NT2/D1 (cell line): ENCODE measurements around the gene DES.

Experiments
- DNase-seq: peaks from one replicate; pipeline ENCODE4 v3.0.0-alpha.2; 2011; ENCODE audit warnings: low read depth, low spot score
- H3K27me3 ChIP-seq: 2 replicates; pipeline ENCODE4 v1.6.0; 2011; ENCODE audit warnings: mild to moderate bottlenecking; ENCODE audit not compliant: insufficient read length, insufficient read depth
- H3K36me3 ChIP-seq: 2 replicates; pipeline ENCODE4 v1.6.1; 2011; ENCODE audit warnings: mild to moderate bottlenecking, low read length, mixed read lengths; ENCODE audit not compliant: insufficient read depth, insufficient read length
- H3K4me1 ChIP-seq: 2 replicates; pipeline ENCODE4 v1.5.1; 2011; ENCODE audit not compliant: insufficient read depth, insufficient read length
- H3K4me3 ChIP-seq: 2 replicates; pipeline ENCODE4 v1.5.1; 2011; ENCODE audit warnings: low read depth; ENCODE audit not compliant: insufficient read length
- H3K9ac ChIP-seq: 2 replicates; pipeline ENCODE4 v1.6.0; 2011; ENCODE audit warnings: low read depth; ENCODE audit not compliant: insufficient read length
- H3K9me3 ChIP-seq: 2 replicates; pipeline ENCODE4 v1.5.1; 2011; ENCODE audit warnings: mild to moderate bottlenecking, low read length; ENCODE audit not compliant: insufficient read depth
- SUZ12 ChIP-seq: IDR thresholded peaks from 2 replicates; pipeline ENCODE4 v1.6.1; 2011; ENCODE audit not compliant: insufficient read length, insufficient read depth; ENCODE audit errors: extremely low read depth
- YY1 ChIP-seq: IDR thresholded peaks from 2 replicates; pipeline ENCODE4 v1.6.1; 2011; ENCODE audit not compliant: insufficient read length, insufficient read depth
- ZNF274 ChIP-seq: IDR thresholded peaks from 2 replicates; pipeline ENCODE4 v1.6.1; 2011; ENCODE audit warnings: mild to moderate bottlenecking, low read depth, low read length

DES gene

DNA sequence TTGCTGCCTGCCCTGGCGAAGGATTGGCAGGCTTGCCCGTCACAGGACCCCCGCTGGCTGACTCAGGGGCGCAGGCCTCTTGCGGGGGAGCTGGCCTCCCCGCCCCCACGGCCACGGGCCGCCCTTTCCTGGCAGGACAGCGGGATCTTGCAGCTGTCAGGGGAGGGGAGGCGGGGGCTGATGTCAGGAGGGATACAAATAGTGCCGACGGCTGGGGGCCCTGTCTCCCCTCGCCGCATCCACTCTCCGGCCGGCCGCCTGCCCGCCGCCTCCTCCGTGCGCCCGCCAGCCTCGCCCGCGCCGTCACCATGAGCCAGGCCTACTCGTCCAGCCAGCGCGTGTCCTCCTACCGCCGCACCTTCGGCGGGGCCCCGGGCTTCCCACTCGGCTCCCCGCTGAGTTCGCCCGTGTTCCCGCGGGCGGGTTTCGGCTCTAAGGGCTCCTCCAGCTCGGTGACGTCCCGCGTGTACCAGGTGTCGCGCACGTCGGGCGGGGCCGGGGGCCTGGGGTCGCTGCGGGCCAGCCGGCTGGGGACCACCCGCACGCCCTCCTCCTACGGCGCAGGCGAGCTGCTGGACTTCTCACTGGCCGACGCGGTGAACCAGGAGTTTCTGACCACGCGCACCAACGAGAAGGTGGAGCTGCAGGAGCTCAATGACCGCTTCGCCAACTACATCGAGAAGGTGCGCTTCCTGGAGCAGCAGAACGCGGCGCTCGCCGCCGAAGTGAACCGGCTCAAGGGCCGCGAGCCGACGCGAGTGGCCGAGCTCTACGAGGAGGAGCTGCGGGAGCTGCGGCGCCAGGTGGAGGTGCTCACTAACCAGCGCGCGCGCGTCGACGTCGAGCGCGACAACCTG is at the start of gene DES:
Gene DES, plus strand, starts transcription at position 223 of the 857 bp plus-strand sequence. Its CDS starts 86 bp downstream, at position 309.
- H3K4me3 ChIP-seq: no peak within 1 kb of the TSS

DNA sequence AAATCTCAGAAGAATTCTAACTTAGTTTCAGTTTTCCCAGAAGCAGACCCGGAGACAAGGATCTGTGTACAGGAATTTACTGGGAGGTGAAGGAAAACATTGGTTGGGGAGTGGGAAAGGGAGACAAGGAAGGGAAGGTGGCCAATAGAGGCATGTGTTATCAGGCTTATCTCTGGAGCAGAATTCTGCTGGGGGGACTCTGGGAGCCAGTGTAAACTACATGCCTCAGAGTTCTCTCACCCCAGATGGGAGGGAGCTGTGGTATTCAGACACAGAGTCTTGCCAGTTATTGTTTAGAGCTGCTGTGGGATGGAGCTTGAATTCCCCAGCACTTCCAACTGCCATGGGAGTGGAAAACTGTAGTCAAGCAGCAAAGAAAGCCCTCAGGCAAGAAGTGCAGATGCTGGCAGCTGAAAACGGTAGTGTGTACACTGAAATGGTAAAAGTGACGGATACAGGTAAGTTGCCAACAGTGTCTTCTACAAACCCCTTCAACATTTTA is 49.4 kb upstream of the DES start:
- no peak for DNase-seq
- no peaks in the 10 kb centered on the region for H3K27me3 ChIP-seq
- H3K9ac ChIP-seq: no peak overlapping the region
- no peaks in the 10 kb centered on the region for H3K9me3 ChIP-seq
- peaks cover 4% of the 10 kb centered on the region for H3K4me1 ChIP-seq
- no peak overlapping the region for H3K4me3 ChIP-seq
- TF ChIP-seq ZNF274 (no peak), YY1 (no peak), SUZ12 (no peak)
- peaks cover 2% of the 10 kb centered on the region for H3K36me3 ChIP-seq

More for the DNA sequence above, at the start of gene DES:
- TF ChIP-seq ZNF274 (no peak), YY1 (no peak)
- no peaks in the 10 kb centered on the region for H3K27me3 ChIP-seq
- peaks cover 17% of the 10 kb centered on the region for H3K4me1 ChIP-seq
- peak within 1 kb of the TSS; percentile 12 for H3K9ac ChIP-seq
- H3K9me3 ChIP-seq: peaks cover under 1% of the 10 kb centered on the region; the same call in 1 of the 2 replicates
- no peak for DNase-seq
- no peaks in the 10 kb centered on the region for H3K36me3 ChIP-seq

DNA sequence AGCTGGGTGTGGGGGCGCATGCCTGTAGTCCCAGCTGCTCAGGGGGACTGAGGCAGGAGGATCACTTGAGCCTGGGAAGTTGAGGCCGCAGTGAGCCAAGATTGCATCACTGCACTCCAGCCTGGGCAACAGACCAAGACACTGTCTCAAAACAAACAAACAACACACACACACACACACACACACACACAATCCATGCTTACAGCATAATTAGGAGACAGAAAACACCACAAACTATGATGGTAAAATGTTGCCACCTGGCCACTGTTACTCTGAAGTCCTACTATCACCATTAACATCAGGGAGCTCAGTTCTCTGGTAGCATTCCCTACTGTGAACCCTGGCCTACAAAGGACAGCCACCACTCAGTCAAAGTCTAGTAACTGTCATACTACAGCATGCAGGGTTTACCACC is 48.7 kb upstream of the DES start:
- H3K4me3 ChIP-seq: no peak overlapping the region
- no peak for DNase-seq
- H3K4me1 ChIP-seq: peaks cover 4% of the 10 kb centered on the region
- no peaks in the 10 kb centered on the region for H3K9me3 ChIP-seq
- TF ChIP-seq YY1 (no peak), ZNF274 (no peak), SUZ12 (no peak)
- H3K9ac ChIP-seq: no peak overlapping the region
- H3K27me3 ChIP-seq: no peaks in the 10 kb centered on the region
- peaks cover 8% of the 10 kb centered on the region for H3K36me3 ChIP-seq

DNA sequence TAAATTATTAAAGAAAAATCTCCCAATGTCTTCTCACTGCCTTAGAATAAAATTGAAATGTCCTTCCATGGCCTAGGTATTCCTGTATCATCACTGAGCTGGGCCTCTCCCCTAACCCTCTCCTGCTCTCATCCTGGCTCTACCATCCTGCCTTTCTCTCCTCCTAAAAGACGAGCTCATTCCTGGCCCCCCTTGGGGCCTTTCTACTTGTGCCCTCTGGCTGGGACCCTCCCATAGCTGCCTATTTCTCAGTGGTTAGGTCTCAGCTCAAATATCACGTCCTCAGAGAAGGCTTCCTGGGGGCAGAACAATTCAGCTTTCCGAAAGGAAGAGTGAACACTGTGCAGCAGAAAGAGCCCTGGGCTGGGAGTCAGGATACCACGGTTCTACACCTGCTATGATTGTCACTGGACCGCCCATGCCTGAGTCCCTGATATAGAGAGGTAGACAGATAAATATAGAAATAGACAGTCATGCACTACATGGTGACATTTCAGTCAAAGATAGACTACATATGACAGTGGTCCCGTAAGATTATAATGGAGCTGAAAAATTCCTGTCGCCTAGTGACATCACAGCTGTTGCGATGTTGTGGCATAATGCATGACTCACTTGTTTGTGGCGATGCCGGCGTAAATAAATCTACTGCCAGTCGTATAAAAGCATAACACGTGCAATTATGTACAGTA is 39.9 kb upstream of the DES start:
- no peaks in the 10 kb centered on the region for H3K9me3 ChIP-seq
- no peaks in the 10 kb centered on the region for H3K27me3 ChIP-seq
- H3K4me1 ChIP-seq: peaks cover 4% of the 10 kb centered on the region
- no peak overlapping the region for H3K9ac ChIP-seq
- H3K36me3 ChIP-seq: peaks cover 52% of the 10 kb centered on the region
- H3K4me3 ChIP-seq: no peak overlapping the region
- TF ChIP-seq YY1 (no peak), ZNF274 (no peak), SUZ12 (no peak)
- DNase-seq: no peak

DNA sequence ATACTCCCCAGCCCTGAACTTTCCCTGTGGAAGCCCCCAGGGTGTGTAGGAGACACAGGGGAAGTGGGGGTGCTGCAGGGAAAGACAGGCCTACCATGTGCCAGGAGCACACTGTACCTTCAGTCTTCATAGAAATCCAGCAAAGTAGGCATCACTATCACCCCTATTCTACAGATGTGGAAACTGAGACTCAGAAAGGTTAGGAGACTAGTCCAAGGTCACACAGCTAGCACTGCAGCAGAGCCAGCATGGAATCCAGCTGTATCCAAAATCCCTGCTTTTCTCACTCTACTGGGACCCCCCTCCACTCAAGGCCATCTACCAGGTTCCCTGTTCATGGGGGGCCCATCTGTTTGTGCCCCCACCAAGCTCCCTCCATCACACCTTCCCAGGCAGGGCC is 37.3 kb upstream of the DES start:
- Histone ChIP-seq H3K27me3 (no peaks in the 10 kb centered on the region), H3K4me3 (no peak overlapping the region), H3K4me1 (peaks cover 4% of the 10 kb centered on the region), H3K9ac (no peak overlapping the region), H3K9me3 (no peaks in the 10 kb centered on the region), H3K36me3 (peaks cover 60% of the 10 kb centered on the region)
- no peak for DNase-seq
- TF ChIP-seq SUZ12 (no peak), YY1 (no peak), ZNF274 (no peak)

DNA sequence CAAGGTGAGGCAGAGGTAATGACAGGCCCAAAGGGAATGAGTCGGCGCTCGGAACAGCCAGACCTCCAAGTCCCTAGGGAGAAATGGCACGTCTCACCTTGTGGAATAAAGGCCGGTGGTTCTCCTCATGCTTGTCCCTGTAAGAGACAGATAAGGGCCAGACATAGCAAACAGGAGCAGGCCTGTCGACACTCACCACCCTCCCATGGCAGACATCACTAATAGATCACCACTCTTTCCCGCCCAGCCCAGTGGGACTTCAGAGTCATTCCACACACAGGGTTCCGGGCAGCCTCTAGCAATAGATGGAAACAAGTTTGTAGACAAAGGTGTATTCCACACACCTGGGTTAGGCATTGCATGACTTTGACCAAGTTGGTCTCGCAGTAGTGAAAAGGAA is 36.7 kb upstream of the DES start:
- DNase-seq: no peak
- H3K27me3 ChIP-seq: no peaks in the 10 kb centered on the region
- H3K36me3 ChIP-seq: peaks cover 66% of the 10 kb centered on the region
- H3K9ac ChIP-seq: no peak overlapping the region
- H3K4me1 ChIP-seq: peaks cover 5% of the 10 kb centered on the region
- TF ChIP-seq YY1 (no peak), SUZ12 (no peak), ZNF274 (no peak)
- H3K9me3 ChIP-seq: no peaks in the 10 kb centered on the region
- H3K4me3 ChIP-seq: no peak overlapping the region

DNA sequence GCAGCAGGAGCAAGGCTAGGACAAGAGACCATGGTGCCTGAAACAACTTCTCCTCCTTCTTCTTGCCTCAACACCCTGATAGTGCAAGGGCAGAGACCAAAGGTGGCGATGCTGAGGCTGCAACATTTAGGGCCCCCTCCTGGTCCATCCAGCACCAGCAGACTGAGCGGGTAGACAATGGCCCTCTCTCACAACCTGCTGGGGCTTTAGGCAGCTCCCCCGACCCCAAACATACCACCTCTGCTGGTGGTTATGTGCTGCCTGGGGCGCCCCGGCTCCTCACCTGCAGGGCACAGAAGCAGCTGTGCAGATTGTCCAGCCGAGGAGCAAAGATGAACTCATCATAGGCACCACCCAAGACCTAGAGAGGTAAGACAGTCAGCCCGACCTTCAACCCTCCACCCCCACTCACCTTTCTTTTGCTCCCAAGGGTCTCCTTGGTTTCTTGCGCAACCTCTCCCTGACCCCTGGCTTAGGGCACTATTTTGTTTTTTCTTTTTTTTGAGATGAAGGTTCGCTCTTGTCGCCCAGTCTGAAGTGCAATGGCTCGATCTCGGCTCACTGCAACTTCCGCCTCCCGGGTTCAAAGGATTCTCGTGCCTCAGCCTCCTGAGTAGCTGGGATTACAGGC is 34.0 kb upstream of the DES start:
- no peak for TF ChIP-seq ZNF274
- TF ChIP-seq YY1: no peak
- no peak for TF ChIP-seq SUZ12
- no peak for DNase-seq
- Histone ChIP-seq H3K9me3 (no peaks in the 10 kb centered on the region), H3K4me1 (peaks cover 6% of the 10 kb centered on the region), H3K9ac (no peak overlapping the region), H3K36me3 (peaks cover 60% of the 10 kb centered on the region), H3K4me3 (no peak overlapping the region), H3K27me3 (peaks cover 8% of the 10 kb centered on the region)
